Duodenal mucosa (tissue), 2 donors: ENCODE data around the gene ELP4.

Source experiments
- H3K27ac ChIP-seq: one replicate; pipeline ENCODE4 v1.7.0; 2013; ENCODE audit warnings: low read depth, low read length
- H3K27me3 ChIP-seq, 2 donors: one replicate each; pipeline ENCODE4 v1.7.0; 2013; ENCODE audit warnings: low read length in 2 of 2, control low read depth in 1 of 2; ENCODE audit not compliant: insufficient read depth in 2 of 2, control insufficient read depth in 1 of 2
- H3K36me3 ChIP-seq, 2 donors: one replicate each; pipeline ENCODE4 v1.7.0; 2013; ENCODE audit warnings: low read length in 2 of 2, control low read depth in 1 of 2; ENCODE audit not compliant: insufficient read depth in 2 of 2, control insufficient read depth in 1 of 2
- H3K4me1 ChIP-seq, 2 donors: one replicate each; pipeline ENCODE4 v1.7.0; 2013; ENCODE audit warnings: low read length in 2 of 2, control low read depth in 1 of 2; ENCODE audit not compliant: insufficient read depth in 2 of 2, control insufficient read depth in 1 of 2
- H3K4me3 ChIP-seq, 2 donors: one replicate each; pipeline ENCODE4 v1.7.0; 2013; ENCODE audit warnings: low read length in 2 of 2, low read depth in 1 of 2
- H3K9ac ChIP-seq, 2 donors: one replicate each; pipeline ENCODE4 v1.7.0; 2013; ENCODE audit warnings: low read length in 2 of 2, low read depth in 1 of 2
- H3K9me3 ChIP-seq, 2 donors: one replicate each; pipeline ENCODE4 v1.7.0; 2013; ENCODE audit warnings: low read length in 2 of 2, control low read depth in 1 of 2; ENCODE audit not compliant: control insufficient read depth in 1 of 2

Gene ELP4

GRCh38 chr11:31794548-31794947 lies 285.0 kb downstream of the ELP4 start:
- H3K36me3 ChIP-seq, result no peaks in the 10 kb centered on the region
- H3K4me3 ChIP-seq, result no peak overlapping the region
- H3K9ac ChIP-seq, result no peak overlapping the region
- H3K4me1 ChIP-seq, result peaks cover 0 to 6% of the 10 kb centered on the region in 2 donors
- H3K27ac ChIP-seq, result no peak overlapping the region
- H3K27me3 ChIP-seq, result peaks cover 30 to 46% of the 10 kb centered on the region in 2 donors
- no peaks in the 10 kb centered on the region for H3K9me3 ChIP-seq

- Histone ChIP-seq H3K9ac (no peak overlapping the region), H3K27me3 (peaks cover 42 to 60% of the 10 kb centered on the region in 2 donors), H3K4me3 (no peak overlapping the region), H3K27ac (no peak overlapping the region), H3K9me3 (no peaks in the 10 kb centered on the region), H3K36me3 (no peaks in the 10 kb centered on the region), H3K4me1 (peaks cover 0 to 6% of the 10 kb centered on the region in 2 donors)
Observed at GRCh38 chr11:31795706-31796498, 286.3 kb downstream of the ELP4 start.

- H3K36me3 ChIP-seq, result no peaks in the 10 kb centered on the region
- H3K27ac ChIP-seq, result no peak overlapping the region
- H3K27me3 ChIP-seq, result peaks cover 50 to 67% of the 10 kb centered on the region in 2 donors
- peaks cover 0 to 6% of the 10 kb centered on the region in 2 donors for H3K4me1 ChIP-seq
- no peaks in the 10 kb centered on the region for H3K9me3 ChIP-seq
- H3K9ac ChIP-seq, result no peak overlapping the region
- no peak overlapping the region for H3K4me3 ChIP-seq
Observed at GRCh38 chr11:31796499-31797189, 287.1 kb downstream of the ELP4 start.

GRCh38 chr11:31797190-31798056 lies 287.9 kb downstream of the ELP4 start:
- Histone ChIP-seq H3K9ac (no peak overlapping the region), H3K4me3 (no peak overlapping the region), H3K9me3 (no peaks in the 10 kb centered on the region), H3K4me1 (peaks cover 0 to 6% of the 10 kb centered on the region in 2 donors), H3K36me3 (no peaks in the 10 kb centered on the region), H3K27me3 (peaks cover 55 to 74% of the 10 kb centered on the region in 2 donors), H3K27ac (no peak overlapping the region)

- no peaks in the 10 kb centered on the region for H3K36me3 ChIP-seq
- H3K27me3 ChIP-seq, result peaks cover 57 to 81% of the 10 kb centered on the region in 2 donors
- H3K9ac ChIP-seq, result no peak overlapping the region
- H3K4me1 ChIP-seq, result peaks cover 0 to 6% of the 10 kb centered on the region in 2 donors
- H3K4me3 ChIP-seq, result no peak overlapping the region
- no peaks in the 10 kb centered on the region for H3K9me3 ChIP-seq
- no peak overlapping the region for H3K27ac ChIP-seq
Observed at GRCh38 chr11:31798057-31798553, 288.5 kb downstream of the ELP4 start.

GRCh38 chr11:31798554-31799434 lies 289.2 kb downstream of the ELP4 start:
- H3K4me3 ChIP-seq, result no peak overlapping the region
- no peak overlapping the region for H3K27ac ChIP-seq
- H3K27me3 ChIP-seq, result peaks cover 64 to 88% of the 10 kb centered on the region in 2 donors
- H3K9me3 ChIP-seq, result no peaks in the 10 kb centered on the region
- H3K9ac ChIP-seq, result no peak overlapping the region
- no peaks in the 10 kb centered on the region for H3K36me3 ChIP-seq
- H3K4me1 ChIP-seq, result peaks cover 0 to 7% of the 10 kb centered on the region in 2 donors

GRCh38 chr11:31799435-31800397 lies 290.1 kb downstream of the ELP4 start:
- no peak overlapping the region for H3K4me3 ChIP-seq
- peaks cover 73 to 94% of the 10 kb centered on the region in 2 donors for H3K27me3 ChIP-seq

GRCh38 chr11:31800398-31801265 lies 291.1 kb downstream of the ELP4 start:
- Histone ChIP-seq H3K4me3 (no peak overlapping the region), H3K36me3 (no peaks in the 10 kb centered on the region), H3K4me1 (peaks cover 8 to 18% of the 10 kb centered on the region in 2 donors), H3K27ac (no peak overlapping the region), H3K27me3 (peaks cover 81 to 98% of the 10 kb centered on the region in 2 donors), H3K9me3 (no peaks in the 10 kb centered on the region), H3K9ac (no peak overlapping the region)

More at GRCh38 chr11:31799435-31800397, 290.1 kb downstream of the ELP4 start:
- no peaks in the 10 kb centered on the region for H3K9me3 ChIP-seq
- peaks cover 6 to 16% of the 10 kb centered on the region in 2 donors for H3K4me1 ChIP-seq
- H3K27ac ChIP-seq, result no peak overlapping the region
- no peaks in the 10 kb centered on the region for H3K36me3 ChIP-seq
- H3K9ac ChIP-seq, result no peak overlapping the region
